Spleen (tissue), 7 donors: ENCODE measurements around the gene HNRNPF.

Source experiments
- CTCF ChIP-seq, 11 experiments: fragments of 200-600 bp in 7 of 11; fragments of 450-650 bp in 4 of 11; sonication (generic) in 4 of 11; IDR thresholded peaks in 8 of 11; conservative IDR thresholded peaks in 3 of 11; 1 replicate in 7 of 11; 2 replicates in 4 of 11; pipeline versions ENCODE4 v1.4.0 to v1.8.0; 2016 to 2021; ENCODE audit warnings: antibody characterized with exemption in 11 of 11, inconsistent platforms in 4 of 11, mild to moderate bottlenecking in 1 of 11
- POLR2A ChIP-seq, 3 donors: fragments of 450-650 bp; IDR thresholded peaks; one replicate each; pipeline ENCODE4 v1.5.1; 2017; ENCODE audit warnings: antibody characterized with exemption in 3 of 3, mild to moderate bottlenecking in 1 of 3
- donor health status: DM: no; HTN: no; CAD: no; lungs with moderate emphysema.
- donor health status: DM: no; HTN: no; CAD: no.
- donor health status: DM: no; HTN: no; CAD: no.

DNA sequence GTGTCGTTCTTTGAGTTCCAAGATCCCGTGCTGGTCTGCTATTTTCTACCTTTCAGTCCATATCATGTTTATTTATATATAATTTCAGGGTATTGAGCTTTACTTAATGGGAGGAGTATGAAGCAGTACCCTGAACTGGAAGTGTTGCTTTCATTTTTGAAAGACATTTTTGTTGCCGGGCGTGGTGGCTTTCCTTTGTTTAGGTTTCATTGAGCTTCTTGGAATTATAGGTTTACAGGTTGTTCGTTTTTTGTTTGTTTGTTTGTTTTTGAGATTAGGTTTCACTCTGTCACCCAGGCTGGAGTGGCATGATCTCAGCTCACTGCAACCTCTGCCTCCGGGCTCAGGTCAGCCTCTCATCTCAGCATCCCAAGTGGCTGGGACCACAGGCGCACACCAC, 35.3 kb upstream of the HNRNPF start:
- no peak for TF ChIP-seq POLR2A (IDR thresholded peaks at IDR 0.05)
- no peak for TF ChIP-seq CTCF (IDR thresholded peaks at IDR 0.05 in 8 of 11, conservative IDR thresholded peaks at IDR 0.05 in 3 of 11)
